Measurements from ENCODE around the gene FAM135A.
"Not testable (repeated sequence)": the region's sequence is repeated elsewhere in the genome, so short reads cannot be mapped to it uniquely, and the experiment has no call there.

The FAM135A gene

GRCh38 chr6:70459235-70459634, 45.9 kb downstream of the FAM135A start:
- DNase-seq (ENCODE audit: low read depth, low spot score), result no peak

GRCh38 chr6:70459699-70460098, 46.4 kb downstream of the FAM135A start:
- not testable (repeated sequence) for DNase-seq (ENCODE audit: low read depth, low spot score)

- DNase-seq (ENCODE audit: low read depth, low spot score), result no peak
Measured at GRCh38 chr6:70470016-70470415, 56.7 kb downstream of the FAM135A start.

- DNase-seq (ENCODE audit: low read depth, low spot score), result not testable (repeated sequence)
Measured at GRCh38 chr6:70470510-70470909, 57.2 kb downstream of the FAM135A start.

DNA sequence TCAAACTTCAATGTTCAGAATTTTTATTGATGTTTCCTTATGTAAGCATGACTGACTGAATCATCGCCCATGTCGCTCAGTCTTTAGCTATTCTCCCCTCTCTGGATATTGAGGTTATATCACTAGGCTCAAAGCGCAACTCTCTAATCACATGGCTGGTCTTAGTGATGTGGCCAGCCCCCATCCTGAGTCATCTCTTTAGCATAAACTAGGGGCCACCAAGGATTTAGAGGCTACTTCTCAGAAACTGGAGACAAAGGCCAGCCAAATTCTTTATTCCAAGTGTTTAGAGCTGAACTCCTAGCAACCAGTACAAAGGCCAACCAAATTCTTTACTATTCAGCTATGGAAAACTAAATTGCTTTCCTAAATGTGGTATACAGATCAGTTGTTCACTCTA, 61.4 kb downstream of the FAM135A start:
- no peak for DNase-seq (ENCODE audit: low read depth, low spot score)

GRCh38 chr6:70479236-70479635, 65.9 kb downstream of the FAM135A start:
- DNase-seq (ENCODE audit: low read depth, low spot score), result no peak

DNA sequence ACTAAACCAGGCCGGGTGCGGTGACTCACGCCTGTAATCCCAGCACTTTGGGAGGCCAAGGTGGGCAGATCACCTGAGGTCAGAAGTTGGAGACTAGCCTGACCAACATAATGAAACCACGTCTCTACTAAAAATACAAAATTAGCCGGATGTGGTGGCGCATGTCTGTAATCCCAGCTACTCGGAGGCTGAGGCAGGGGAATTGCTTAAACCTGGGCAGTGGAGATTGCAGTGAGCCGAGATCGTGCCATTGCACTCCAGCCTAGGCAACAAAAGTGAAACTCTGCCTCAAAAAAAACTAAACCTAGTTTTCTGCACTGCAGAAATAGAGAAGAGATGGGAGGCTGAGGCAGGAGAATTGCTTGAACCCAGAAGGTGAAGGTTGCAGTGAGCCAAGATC, 73.3 kb downstream of the FAM135A start:
- not testable (repeated sequence) for DNase-seq (ENCODE audit: low read depth, low spot score)

DNA sequence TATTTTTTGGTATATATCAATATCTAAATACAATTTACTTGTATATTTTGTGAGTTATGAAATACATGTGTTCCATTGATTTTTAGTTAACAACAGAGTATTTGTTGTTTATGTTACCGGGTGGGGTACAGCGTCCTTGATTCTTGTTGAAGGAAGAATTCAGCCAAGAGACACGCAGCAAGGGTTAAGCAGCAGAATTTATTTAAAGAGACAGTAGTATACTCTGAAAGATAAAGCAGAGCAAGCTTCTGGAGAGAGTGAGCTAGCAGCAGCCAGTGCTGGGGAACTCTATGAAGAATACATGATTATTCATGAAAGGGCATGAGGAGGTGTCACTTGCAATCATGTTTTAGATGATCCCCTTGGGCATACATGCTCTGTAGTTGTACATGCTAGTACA, 76.1 kb downstream of the FAM135A start:
- DNase-seq (ENCODE audit: low read depth, low spot score), result no peak

DNA sequence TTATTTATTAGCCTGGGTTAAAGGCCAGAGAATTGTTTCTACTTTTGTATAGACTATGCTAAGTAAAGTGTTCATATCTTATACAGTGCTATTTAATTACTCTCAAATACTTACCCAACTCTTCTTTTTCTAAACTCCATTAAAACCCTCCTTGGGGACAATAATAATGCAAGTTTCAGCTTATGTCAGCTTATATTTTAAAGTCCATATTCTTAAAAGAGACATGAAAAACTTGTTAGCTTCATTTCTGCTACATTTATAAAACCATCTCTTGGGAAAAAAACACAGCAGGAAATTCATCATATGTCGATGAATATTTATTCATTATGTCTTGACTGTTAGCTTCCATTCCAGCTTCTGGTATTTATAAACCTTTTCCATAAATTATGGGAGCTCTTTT, 81.5 kb downstream of the FAM135A start:
- no peak for DNase-seq (ENCODE audit: low read depth, low spot score)

DNA sequence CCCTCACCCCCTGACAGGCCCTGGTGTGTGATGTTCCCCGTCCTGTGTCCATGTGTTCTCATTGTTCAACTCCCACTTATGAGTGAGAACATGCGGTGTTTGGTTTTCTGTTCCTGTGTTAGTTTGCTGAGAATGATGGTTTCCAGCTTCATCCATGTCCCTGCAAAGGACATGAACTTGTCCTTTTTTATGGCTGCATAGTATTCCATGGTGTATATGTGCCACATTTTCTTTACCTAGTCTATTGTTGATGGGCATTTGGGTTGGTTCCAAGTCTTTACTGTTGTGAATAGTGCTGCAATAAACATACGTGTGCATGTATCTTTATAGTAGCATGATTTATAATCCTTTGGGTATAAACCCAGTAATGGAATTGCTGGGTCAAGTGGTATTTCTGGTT, 82.5 kb downstream of the FAM135A start:
- DNase-seq (ENCODE audit: low read depth, low spot score), result not testable (repeated sequence)

- no peak for DNase-seq (ENCODE audit: low read depth, low spot score)
Measured at GRCh38 chr6:70502484-70502883, 89.2 kb downstream of the FAM135A start.

- DNase-seq (ENCODE audit: low read depth, low spot score), result no peak
Measured at GRCh38 chr6:70503813-70504465, 90.6 kb downstream of the FAM135A start.

DNA sequence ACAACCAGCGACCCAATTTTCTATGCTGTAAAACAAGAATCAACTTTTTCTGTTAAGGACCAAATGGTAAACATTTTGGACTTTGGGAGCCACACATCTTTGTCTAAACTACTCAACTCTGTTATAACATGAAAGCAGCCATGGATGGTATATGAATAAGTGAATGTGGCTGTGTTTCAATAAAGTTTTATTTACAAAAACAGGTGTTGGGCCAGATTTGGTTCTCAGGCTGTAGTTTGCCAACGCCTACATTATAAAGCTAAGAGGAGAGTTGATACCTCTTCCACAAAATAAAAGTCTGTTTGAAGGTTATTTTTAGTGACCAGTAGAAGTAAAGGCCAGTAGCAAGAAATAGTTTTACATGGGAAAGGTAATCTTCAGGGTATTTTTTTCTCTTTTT, 93.0 kb downstream of the FAM135A start:
- no peak for DNase-seq (ENCODE audit: low read depth, low spot score)

- no peak for DNase-seq (ENCODE audit: low read depth, low spot score)
Measured at GRCh38 chr6:70507161-70507560, 93.9 kb downstream of the FAM135A start.

GRCh38 chr6:70508953-70509352, 95.6 kb downstream of the FAM135A start:
- DNase-seq (ENCODE audit: low read depth, low spot score), result no peak

DNA sequence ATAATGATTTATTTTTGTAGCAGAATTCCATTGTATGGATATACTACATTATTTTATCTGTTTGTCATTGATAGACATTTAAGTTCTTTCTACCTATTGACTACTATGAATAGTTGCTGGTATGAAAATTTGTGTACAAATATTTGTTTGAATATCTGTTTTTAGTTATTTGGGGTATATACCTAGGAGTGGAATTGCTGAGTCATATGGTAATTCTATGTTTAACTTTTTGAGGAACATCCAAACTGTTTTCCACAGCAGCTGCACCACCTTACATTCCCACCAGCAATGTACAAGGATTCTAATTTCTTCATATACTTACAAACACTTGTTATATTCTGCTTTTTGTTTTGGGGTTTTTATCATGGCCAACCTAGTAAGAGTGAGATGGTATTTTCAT, 97.3 kb downstream of the FAM135A start:
- no peak for DNase-seq (ENCODE audit: low read depth, low spot score)

- no peak for DNase-seq (ENCODE audit: low read depth, low spot score)
Measured at GRCh38 chr6:70518723-70519122, 105.4 kb downstream of the FAM135A start.

GRCh38 chr6:70520575-70520974, 107.3 kb downstream of the FAM135A start:
- no peak for DNase-seq (ENCODE audit: low read depth, low spot score)

DNA sequence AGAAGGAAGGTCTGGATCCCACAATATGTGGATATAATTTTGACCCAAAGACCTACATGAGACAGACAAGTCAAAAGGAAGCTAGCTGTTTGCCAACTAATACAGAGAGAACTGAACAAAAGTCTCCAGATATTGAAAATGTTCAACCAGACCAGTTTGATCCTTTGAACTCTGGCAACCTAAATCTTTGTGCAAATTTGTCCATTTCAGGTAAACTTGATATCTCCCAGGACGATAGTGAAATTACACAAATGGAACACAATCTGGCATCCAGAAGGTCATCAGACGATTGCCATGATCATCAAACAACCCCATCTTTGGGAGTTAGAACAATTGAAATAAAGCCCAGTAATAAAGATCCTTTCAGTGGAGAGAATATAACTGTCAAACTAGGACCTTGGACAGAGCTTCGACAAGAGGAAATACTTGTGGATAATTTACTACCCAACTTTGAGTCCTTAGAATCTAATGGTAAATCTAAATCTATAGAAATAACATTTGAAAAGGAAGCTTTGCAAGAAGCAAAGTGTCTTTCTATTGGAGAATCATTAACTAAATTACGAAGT, 111.5 kb downstream of the FAM135A start:
- DNase-seq (ENCODE audit: low read depth, low spot score), result no peak

- no peak for DNase-seq (ENCODE audit: low read depth, low spot score)
Measured at GRCh38 chr6:70527071-70527737, 113.9 kb downstream of the FAM135A start.

GRCh38 chr6:70530023-70530422, 116.7 kb downstream of the FAM135A start:
- DNase-seq (ENCODE audit: low read depth, low spot score), result no peak

DNA sequence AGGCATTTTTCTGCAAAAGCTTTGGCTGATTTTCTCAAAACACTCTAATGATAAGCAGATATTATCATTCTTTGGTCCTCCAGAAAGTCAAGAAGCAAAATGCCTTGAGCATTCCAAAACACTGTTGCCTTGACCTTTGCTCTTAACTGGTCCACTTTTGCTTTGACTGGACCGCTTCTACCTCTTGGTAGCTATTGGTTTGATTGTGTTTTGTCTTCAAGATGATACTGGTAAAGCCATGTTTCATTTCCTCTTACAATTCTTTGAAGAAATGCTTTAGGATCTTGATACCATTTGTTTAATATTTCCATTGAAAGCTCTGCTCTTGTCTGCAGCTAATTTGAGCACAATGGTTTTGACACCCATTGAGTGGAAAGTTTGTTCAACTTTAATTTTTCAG, 117.8 kb downstream of the FAM135A start:
- no peak for DNase-seq (ENCODE audit: low read depth, low spot score)

GRCh38 chr6:70537266-70537665, 124.0 kb downstream of the FAM135A start:
- no peak for DNase-seq (ENCODE audit: low read depth, low spot score)
